HEK293 (cell line): Measurements from ENCODE around the gene TIMM17A.

Experiments used
- KLF17 ChIP-seq: fragments of 450-650 bp; formaldehyde crosslinking; IDR thresholded peaks from 2 replicates; pipeline ENCODE4 v1.5.1; 2016; ENCODE audit warnings: missing biosample characterization, missing genetic modification characterization
- RBAK ChIP-seq: fragments of 450-650 bp; formaldehyde crosslinking; IDR thresholded peaks from 2 replicates; pipeline ENCODE4 v1.5.1; 2016; ENCODE audit warnings: missing biosample characterization, missing genetic modification characterization
- ZBTB11 ChIP-seq: fragments of 450-650 bp; formaldehyde crosslinking; conservative IDR thresholded peaks from 2 replicates; pipeline ENCODE4 v1.5.1; 2016; ENCODE audit warnings: low read depth, missing biosample characterization, missing genetic modification characterization
- ZBTB26 ChIP-seq: fragments of 450-650 bp; formaldehyde crosslinking; optimal IDR thresholded peaks from 2 replicates; pipeline ENCODE3; 2016; ENCODE audit warnings: missing biosample characterization, mild to moderate bottlenecking, missing genetic modification characterization
- ZBTB8A ChIP-seq: fragments of 450-650 bp; formaldehyde crosslinking; IDR thresholded peaks from 2 replicates; pipeline ENCODE4 v1.5.1; 2016; ENCODE audit warnings: missing biosample characterization, missing genetic modification characterization
- ZNF121 ChIP-seq: fragments of 450-650 bp; formaldehyde crosslinking; IDR thresholded peaks from 2 replicates; pipeline ENCODE4 v1.5.1; 2016; ENCODE audit warnings: missing biosample characterization, missing genetic modification characterization
- ZNF24 ChIP-seq: fragments of 450-650 bp; formaldehyde crosslinking; IDR thresholded peaks from 2 replicates; pipeline ENCODE4 v1.5.1; 2016; ENCODE audit warnings: missing biosample characterization, missing genetic modification characterization
- ZNF350 ChIP-seq: fragments of 450-650 bp; formaldehyde crosslinking; IDR thresholded peaks from 2 replicates; pipeline ENCODE4 v1.5.0; 2017; ENCODE audit warnings: missing biosample characterization, mild to moderate bottlenecking, missing genetic modification characterization
- ZNF670 ChIP-seq: fragments of 450-650 bp; formaldehyde crosslinking; IDR thresholded peaks from 2 replicates; pipeline ENCODE4 v1.5.1; 2016; ENCODE audit warnings: missing biosample characterization, missing genetic modification characterization, low read depth
- ZSCAN5A ChIP-seq: fragments of 450-650 bp; formaldehyde crosslinking; IDR thresholded peaks from 2 replicates; pipeline ENCODE4 v1.5.1; 2016; ENCODE audit warnings: missing biosample characterization, missing genetic modification characterization
- TF ChIP-seq, protein P1 (sequence below): fragments of 450-650 bp; formaldehyde crosslinking; IDR thresholded peaks from 2 replicates; pipeline ENCODE4 v1.5.1; 2016; ENCODE audit warnings: missing biosample characterization, missing genetic modification characterization
- TF ChIP-seq, protein P2 (sequence below): fragments of 450-650 bp; formaldehyde crosslinking; IDR thresholded peaks from 2 replicates; pipeline ENCODE4 v1.5.1; 2016; ENCODE audit warnings: missing biosample characterization, missing genetic modification characterization

- no peak for TF ChIP-seq ZNF121 (tag by site-specific recombination)
- TF ChIP-seq, protein P1, sequence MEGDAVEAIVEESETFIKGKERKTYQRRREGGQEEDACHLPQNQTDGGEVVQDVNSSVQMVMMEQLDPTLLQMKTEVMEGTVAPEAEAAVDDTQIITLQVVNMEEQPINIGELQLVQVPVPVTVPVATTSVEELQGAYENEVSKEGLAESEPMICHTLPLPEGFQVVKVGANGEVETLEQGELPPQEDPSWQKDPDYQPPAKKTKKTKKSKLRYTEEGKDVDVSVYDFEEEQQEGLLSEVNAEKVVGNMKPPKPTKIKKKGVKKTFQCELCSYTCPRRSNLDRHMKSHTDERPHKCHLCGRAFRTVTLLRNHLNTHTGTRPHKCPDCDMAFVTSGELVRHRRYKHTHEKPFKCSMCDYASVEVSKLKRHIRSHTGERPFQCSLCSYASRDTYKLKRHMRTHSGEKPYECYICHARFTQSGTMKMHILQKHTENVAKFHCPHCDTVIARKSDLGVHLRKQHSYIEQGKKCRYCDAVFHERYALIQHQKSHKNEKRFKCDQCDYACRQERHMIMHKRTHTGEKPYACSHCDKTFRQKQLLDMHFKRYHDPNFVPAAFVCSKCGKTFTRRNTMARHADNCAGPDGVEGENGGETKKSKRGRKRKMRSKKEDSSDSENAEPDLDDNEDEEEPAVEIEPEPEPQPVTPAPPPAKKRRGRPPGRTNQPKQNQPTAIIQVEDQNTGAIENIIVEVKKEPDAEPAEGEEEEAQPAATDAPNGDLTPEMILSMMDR = no peak
- no peak for TF ChIP-seq ZNF350 (tag by site-specific recombination)
- TF ChIP-seq RBAK (tag by site-specific recombination) = no peak
- TF ChIP-seq ZNF670 (tag by site-specific recombination) = no peak
- no peak for TF ChIP-seq ZBTB8A (tag by site-specific recombination)
- TF ChIP-seq ZBTB26 = no peak
- TF ChIP-seq KLF17 = no peak
- TF ChIP-seq ZNF24 (tag by site-specific recombination) = no peak
- TF ChIP-seq ZBTB11 (tag by site-specific recombination) = no peak
- no peak for TF ChIP-seq ZSCAN5A (tag by site-specific recombination)
- TF ChIP-seq, protein P2, sequence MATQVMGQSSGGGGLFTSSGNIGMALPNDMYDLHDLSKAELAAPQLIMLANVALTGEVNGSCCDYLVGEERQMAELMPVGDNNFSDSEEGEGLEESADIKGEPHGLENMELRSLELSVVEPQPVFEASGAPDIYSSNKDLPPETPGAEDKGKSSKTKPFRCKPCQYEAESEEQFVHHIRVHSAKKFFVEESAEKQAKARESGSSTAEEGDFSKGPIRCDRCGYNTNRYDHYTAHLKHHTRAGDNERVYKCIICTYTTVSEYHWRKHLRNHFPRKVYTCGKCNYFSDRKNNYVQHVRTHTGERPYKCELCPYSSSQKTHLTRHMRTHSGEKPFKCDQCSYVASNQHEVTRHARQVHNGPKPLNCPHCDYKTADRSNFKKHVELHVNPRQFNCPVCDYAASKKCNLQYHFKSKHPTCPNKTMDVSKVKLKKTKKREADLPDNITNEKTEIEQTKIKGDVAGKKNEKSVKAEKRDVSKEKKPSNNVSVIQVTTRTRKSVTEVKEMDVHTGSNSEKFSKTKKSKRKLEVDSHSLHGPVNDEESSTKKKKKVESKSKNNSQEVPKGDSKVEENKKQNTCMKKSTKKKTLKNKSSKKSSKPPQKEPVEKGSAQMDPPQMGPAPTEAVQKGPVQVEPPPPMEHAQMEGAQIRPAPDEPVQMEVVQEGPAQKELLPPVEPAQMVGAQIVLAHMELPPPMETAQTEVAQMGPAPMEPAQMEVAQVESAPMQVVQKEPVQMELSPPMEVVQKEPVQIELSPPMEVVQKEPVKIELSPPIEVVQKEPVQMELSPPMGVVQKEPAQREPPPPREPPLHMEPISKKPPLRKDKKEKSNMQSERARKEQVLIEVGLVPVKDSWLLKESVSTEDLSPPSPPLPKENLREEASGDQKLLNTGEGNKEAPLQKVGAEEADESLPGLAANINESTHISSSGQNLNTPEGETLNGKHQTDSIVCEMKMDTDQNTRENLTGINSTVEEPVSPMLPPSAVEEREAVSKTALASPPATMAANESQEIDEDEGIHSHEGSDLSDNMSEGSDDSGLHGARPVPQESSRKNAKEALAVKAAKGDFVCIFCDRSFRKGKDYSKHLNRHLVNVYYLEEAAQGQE = no peak
These were observed 60.9 kb downstream of the TIMM17A start for GRCh38 chr1:202016022-202016810.
